ENCODE data around the gene MAPRE3. TPM values are rescaled to one million over a fixed set of nuclear protein-coding genes. Genes with fewer than 3 reads are reported as not detected.

MAPRE3 gene
- total and polyA plus RNA-seq, 2 donors (not counting 3 experiments of a cell fraction or from before 2014, with no cell fraction given), result 4.4 to 6.1 TPM

DNA sequence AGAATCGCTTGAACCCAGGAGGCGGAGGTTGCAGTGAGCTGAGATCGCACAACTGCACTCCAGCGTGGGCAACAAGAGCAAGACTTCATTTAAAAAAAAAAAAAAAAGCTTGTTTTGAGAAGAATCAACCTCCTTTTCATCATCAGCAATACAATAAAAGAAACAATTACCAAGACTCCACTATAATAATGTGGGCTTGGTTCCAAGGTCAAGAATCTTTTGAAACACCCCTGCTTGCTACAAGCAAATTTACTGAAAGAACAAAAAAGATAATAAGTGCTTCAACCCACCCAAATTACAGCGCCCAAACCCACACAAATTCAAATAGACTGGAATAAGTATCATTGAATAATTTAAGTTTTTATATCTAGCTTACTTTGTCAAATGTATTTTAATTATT, 33.6 kb upstream of the MAPRE3 start:
- Histone ChIP-seq H3K9me1 (replicated peaks; ENCODE audit: control insufficient read depth, extremely low read depth, insufficient read depth, low read length) (no peaks in the 10 kb centered on the region), H3K4me2 (ENCODE audit: insufficient read depth, low read length) (no peak overlapping the region), H3K27ac (ENCODE audit: insufficient read depth, low read depth, low read length) (no peak overlapping the region), H2AFZ (ENCODE audit: low read depth, low read length) (no peak overlapping the region), H3K79me2 (ENCODE audit: control insufficient read depth, insufficient read depth, low read length) (no peaks in the 10 kb centered on the region), H3K9me3 (replicated peaks; ENCODE audit: control insufficient read depth, insufficient read depth, low read length) (no peaks in the 10 kb centered on the region), H3K4me1 (ENCODE audit: control insufficient read depth, extremely low read depth, insufficient read depth, low read length) (no peaks in the 10 kb centered on the region), H4K20me1 (replicated peaks; ENCODE audit: control insufficient read depth, extremely low read depth, insufficient read depth, low read length) (no peaks in the 10 kb centered on the region), H3K36me3 (ENCODE audit: control insufficient read depth in 2 of 2, extremely low read depth in 1 of 2, insufficient read depth in 2 of 2, low read length in 2 of 2) (no peaks in the 10 kb centered on the region), H3K9ac (replicated peaks; ENCODE audit: extremely low read depth, insufficient read depth, low read length) (no peak overlapping the region), H3K4me3 (replicated peaks in 1 of 3; ENCODE audit: insufficient read depth in 1 of 3, low read depth in 1 of 3, low read length in 3 of 3) (no peak overlapping the region), H3K27me3 (ENCODE audit: control insufficient read depth in 2 of 2, insufficient read depth in 2 of 2, low read length in 2 of 2) (peaks cover 2% of the 10 kb centered on the region in 2 experiments)
- no TSS peak for BruUV-seq (replicated peaks)
- FAIRE-seq (no peak), DNase-seq (ENCODE audit: low read depth, low spot score) (no peak)
- ChIA-PET POLR2A (no interaction called here), CTCF (interaction anchor here (0.9 to 1.5 kb wide), 3 partner anchors 14 to 91 kb away, joined by 3 to 7 read pairs (median 3); no protein-coding TSS in a partner anchor)
- dilution Hi-C loops (cut with MboI; ENCODE audit: extremely low pct_ligation_motif_present, low sequenced_read_pairs) (no loop called here), intact Hi-C loops (cut with micrococcal nuclease) (no loop called here)
- TF ChIP-seq FOS (IDR thresholded peaks at IDR 0.05; ENCODE audit: borderline replicate concordance, insufficient read depth, low read length), result no peak
- TF ChIP-seq MYC (IDR thresholded peaks at IDR 0.05; ENCODE audit: low read depth, low read length), result no peak
- no peak for TF ChIP-seq POLR2A (IDR thresholded peaks at IDR 0.05; ENCODE audit: low read depth, low read length)
- TF ChIP-seq, protein P1, sequence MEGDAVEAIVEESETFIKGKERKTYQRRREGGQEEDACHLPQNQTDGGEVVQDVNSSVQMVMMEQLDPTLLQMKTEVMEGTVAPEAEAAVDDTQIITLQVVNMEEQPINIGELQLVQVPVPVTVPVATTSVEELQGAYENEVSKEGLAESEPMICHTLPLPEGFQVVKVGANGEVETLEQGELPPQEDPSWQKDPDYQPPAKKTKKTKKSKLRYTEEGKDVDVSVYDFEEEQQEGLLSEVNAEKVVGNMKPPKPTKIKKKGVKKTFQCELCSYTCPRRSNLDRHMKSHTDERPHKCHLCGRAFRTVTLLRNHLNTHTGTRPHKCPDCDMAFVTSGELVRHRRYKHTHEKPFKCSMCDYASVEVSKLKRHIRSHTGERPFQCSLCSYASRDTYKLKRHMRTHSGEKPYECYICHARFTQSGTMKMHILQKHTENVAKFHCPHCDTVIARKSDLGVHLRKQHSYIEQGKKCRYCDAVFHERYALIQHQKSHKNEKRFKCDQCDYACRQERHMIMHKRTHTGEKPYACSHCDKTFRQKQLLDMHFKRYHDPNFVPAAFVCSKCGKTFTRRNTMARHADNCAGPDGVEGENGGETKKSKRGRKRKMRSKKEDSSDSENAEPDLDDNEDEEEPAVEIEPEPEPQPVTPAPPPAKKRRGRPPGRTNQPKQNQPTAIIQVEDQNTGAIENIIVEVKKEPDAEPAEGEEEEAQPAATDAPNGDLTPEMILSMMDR (IDR thresholded peaks at IDR 0.05; ENCODE audit: extremely low read depth in 1 of 2, insufficient read depth in 1 of 2, low read depth in 1 of 2, low read length in 2 of 2), result no peak
- no peak for TF ChIP-seq JUN (IDR thresholded peaks at IDR 0.05; ENCODE audit: borderline replicate concordance, insufficient read depth, insufficient read length, low read depth)
- TF ChIP-seq GATA2 (IDR thresholded peaks at IDR 0.05; ENCODE audit: insufficient read depth, insufficient read length, low read depth, low read length), result no peak
- TF ChIP-seq POLR2AphosphoS5 (IDR thresholded peaks at IDR 0.05; ENCODE audit: insufficient read depth, low read depth, low read length), result no peak
- TF ChIP-seq, protein P2, sequence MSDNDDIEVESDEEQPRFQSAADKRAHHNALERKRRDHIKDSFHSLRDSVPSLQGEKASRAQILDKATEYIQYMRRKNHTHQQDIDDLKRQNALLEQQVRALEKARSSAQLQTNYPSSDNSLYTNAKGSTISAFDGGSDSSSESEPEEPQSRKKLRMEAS (IDR thresholded peaks at IDR 0.05; ENCODE audit: insufficient read depth, insufficient read length), result no peak
- no peak for TF ChIP-seq EZH2 (IDR thresholded peaks at IDR 0.05; ENCODE audit: borderline replicate concordance, low read depth, low read length, severe bottlenecking)

Data from endothelial cell of umbilical vein (primary cell).